Measurements from ENCODE around the gene GLP1R. TPM values are rescaled to one million over a fixed set of nuclear protein-coding genes. Genes with fewer than 3 reads are reported as not detected.

The GLP1R gene
- polyA plus RNA-seq (ENCODE audit: insufficient read length in 3 of 3) = under 1 TPM; 0.65 to 0.75 (median 0.71) TPM

GRCh38 chr6:39048481-39049399 lies at the start of gene GLP1R:
TSS of gene GLP1R (plus strand) at chr6:39048781. CDS start at chr6:39048841, 60 bp downstream.
- DNase-seq (ENCODE audit: low read depth in 3 of 3, low spot score in 2 of 3) = no peak

GRCh38 chr6:39003072-39003471 lies 45.5 kb upstream of the GLP1R start:
- no peak for DNase-seq (ENCODE audit: low read depth in 3 of 3, low spot score in 2 of 3)

GRCh38 chr6:39003492-39003891 lies 45.1 kb upstream of the GLP1R start:
- DNase-seq (ENCODE audit: low read depth in 3 of 3, low spot score in 2 of 3) = no peak

GRCh38 chr6:39004801-39005200 lies 43.8 kb upstream of the GLP1R start:
- DNase-seq (ENCODE audit: low read depth in 3 of 3, low spot score in 2 of 3) = no peak

GRCh38 chr6:39005774-39006173 lies 42.8 kb upstream of the GLP1R start:
- DNase-seq (ENCODE audit: low read depth in 3 of 3, low spot score in 2 of 3) = no peak

- no peak for DNase-seq (ENCODE audit: low read depth in 3 of 3, low spot score in 2 of 3)
Observed at GRCh38 chr6:39007575-39007974, 41.0 kb upstream of the GLP1R start.

- DNase-seq (ENCODE audit: low read depth in 3 of 3, low spot score in 2 of 3) = no peak
Observed at GRCh38 chr6:39008737-39009136, 39.8 kb upstream of the GLP1R start.

- no peak for DNase-seq (ENCODE audit: low read depth in 3 of 3, low spot score in 2 of 3)
Observed at GRCh38 chr6:39009476-39009875, 39.1 kb upstream of the GLP1R start.

GRCh38 chr6:39016839-39017546 lies 31.6 kb upstream of the GLP1R start:
- no peak for DNase-seq (ENCODE audit: low read depth in 3 of 3, low spot score in 2 of 3)

- no peak for DNase-seq (ENCODE audit: low read depth in 3 of 3, low spot score in 2 of 3)
Observed at GRCh38 chr6:39017547-39017880, 31.1 kb upstream of the GLP1R start.

GRCh38 chr6:39018103-39018502 lies 30.5 kb upstream of the GLP1R start:
- DNase-seq (ENCODE audit: low read depth in 3 of 3, low spot score in 2 of 3) = no peak

- no peak for DNase-seq (ENCODE audit: low read depth in 3 of 3, low spot score in 2 of 3)
Observed at GRCh38 chr6:39020136-39020535, 28.4 kb upstream of the GLP1R start.

GRCh38 chr6:39021041-39021440 lies 27.5 kb upstream of the GLP1R start:
- no peak for DNase-seq (ENCODE audit: low read depth in 3 of 3, low spot score in 2 of 3)

- DNase-seq (ENCODE audit: low read depth in 3 of 3, low spot score in 2 of 3) = no peak
Observed at GRCh38 chr6:39021779-39022178, 26.8 kb upstream of the GLP1R start.

GRCh38 chr6:39026175-39026574 lies 22.4 kb upstream of the GLP1R start:
- DNase-seq (ENCODE audit: low read depth in 3 of 3, low spot score in 2 of 3) = no peak

- no peak for DNase-seq (ENCODE audit: low read depth in 3 of 3, low spot score in 2 of 3)
Observed at GRCh38 chr6:39029156-39030011, 19.2 kb upstream of the GLP1R start.

- DNase-seq (ENCODE audit: low read depth in 3 of 3, low spot score in 2 of 3) = no peak
Observed at GRCh38 chr6:39035681-39036080, 12.9 kb upstream of the GLP1R start.

GRCh38 chr6:39037082-39037508 lies 11.5 kb upstream of the GLP1R start:
- DNase-seq (ENCODE audit: low read depth in 3 of 3, low spot score in 2 of 3) = no peak

- DNase-seq (ENCODE audit: low read depth in 3 of 3, low spot score in 2 of 3) = no peak
Observed at GRCh38 chr6:39037707-39038106, 10.9 kb upstream of the GLP1R start.

GRCh38 chr6:39040080-39040673 lies 8.4 kb upstream of the GLP1R start:
- no peak for DNase-seq (ENCODE audit: low read depth in 3 of 3, low spot score in 2 of 3)

GRCh38 chr6:39041072-39041471 lies 7.5 kb upstream of the GLP1R start:
- no peak for DNase-seq (ENCODE audit: low read depth in 3 of 3, low spot score in 2 of 3)
